Coronary artery (tissue), 2 donors: ENCODE results near the gene NDUFAF8.

Source experiments
- DNase-seq: peaks from one replicate; pipeline ENCODE4 v3.0.0-alpha.2; 2017; ENCODE audit warnings: low spot score
- H3K27ac ChIP-seq, 2 donors: fragments of 200-600 bp; sonication (generic); one replicate each; pipeline ENCODE4 v1.5.1; 2016 to 2019
- H3K4me3 ChIP-seq: fragments of 200-600 bp; sonication (generic); 2 replicates; pipeline ENCODE4 v1.5.1; 2016; ENCODE audit warnings: mild to moderate bottlenecking, moderate library complexity
- TF ChIP-seq, protein P1 (sequence below): fragments of 200-600 bp; sonication (generic); IDR thresholded peaks from one replicate; pipeline ENCODE4 v1.5.1; 2019; ENCODE audit warnings: antibody characterized with exemption

The NDUFAF8 gene

DNA sequence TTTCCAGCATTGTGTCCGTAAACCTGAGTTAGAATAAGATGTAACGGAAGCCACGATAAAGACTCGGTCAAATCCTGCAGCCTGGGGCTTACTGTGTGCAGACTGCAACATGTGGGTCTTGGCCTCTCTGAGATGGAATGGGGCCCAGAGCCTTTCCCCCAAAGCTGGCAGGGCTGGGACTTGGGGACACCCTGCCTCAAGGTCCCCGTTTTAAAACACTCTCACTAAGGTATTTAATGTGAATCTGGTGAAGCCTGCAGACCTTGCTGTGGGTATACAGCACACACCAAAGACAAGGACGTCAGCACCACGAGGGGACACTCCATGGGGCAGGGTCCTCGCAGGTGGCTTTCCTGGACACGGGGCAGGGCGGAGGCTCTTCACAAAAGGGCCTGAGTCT lies 2.1 kb downstream of the NDUFAF8 start:
- no peak for DNase-seq
- Histone ChIP-seq H3K4me3 (no peak overlapping the region), H3K27ac (no peak overlapping the region)
- TF ChIP-seq, protein P1, sequence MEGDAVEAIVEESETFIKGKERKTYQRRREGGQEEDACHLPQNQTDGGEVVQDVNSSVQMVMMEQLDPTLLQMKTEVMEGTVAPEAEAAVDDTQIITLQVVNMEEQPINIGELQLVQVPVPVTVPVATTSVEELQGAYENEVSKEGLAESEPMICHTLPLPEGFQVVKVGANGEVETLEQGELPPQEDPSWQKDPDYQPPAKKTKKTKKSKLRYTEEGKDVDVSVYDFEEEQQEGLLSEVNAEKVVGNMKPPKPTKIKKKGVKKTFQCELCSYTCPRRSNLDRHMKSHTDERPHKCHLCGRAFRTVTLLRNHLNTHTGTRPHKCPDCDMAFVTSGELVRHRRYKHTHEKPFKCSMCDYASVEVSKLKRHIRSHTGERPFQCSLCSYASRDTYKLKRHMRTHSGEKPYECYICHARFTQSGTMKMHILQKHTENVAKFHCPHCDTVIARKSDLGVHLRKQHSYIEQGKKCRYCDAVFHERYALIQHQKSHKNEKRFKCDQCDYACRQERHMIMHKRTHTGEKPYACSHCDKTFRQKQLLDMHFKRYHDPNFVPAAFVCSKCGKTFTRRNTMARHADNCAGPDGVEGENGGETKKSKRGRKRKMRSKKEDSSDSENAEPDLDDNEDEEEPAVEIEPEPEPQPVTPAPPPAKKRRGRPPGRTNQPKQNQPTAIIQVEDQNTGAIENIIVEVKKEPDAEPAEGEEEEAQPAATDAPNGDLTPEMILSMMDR: no peak

DNA sequence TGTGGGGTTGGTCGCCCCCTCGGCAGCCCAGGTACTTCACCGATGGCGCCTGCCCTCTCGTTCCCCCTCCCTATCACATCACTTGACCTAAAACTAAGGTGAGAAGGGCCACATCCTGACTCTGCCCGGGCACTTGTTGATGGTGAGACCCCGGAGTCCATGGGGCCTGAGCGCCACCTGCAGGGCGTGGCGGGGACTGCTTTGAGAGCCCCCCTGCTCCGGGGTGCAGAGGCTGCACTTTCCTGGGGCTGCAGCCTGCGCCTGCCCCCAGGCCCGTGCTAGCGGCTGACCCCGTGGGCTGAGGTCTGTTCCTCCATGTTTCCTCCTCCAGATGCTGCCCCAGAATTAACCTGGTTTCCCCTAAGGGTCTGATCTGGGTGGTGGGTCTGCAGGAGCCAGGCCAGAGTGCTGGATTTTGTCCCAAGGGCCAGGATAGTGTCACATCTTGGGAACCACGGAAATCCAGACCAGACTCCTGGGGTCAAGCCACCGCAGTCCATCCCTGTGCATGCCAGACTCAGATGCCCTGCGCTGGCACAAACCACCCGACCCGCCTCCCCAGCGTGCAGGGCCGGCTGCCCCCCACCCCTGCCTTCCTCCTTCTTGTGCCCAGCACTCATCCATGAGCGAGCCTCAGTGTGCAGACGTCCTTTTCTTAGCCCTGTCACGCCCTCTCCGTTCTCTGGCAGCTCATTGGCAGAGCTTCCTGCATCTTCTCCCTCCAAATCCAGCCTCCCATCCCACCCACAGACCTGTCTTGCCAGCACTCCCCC lies 2.7 kb downstream of the NDUFAF8 start:
- TF ChIP-seq, protein P1: peak; percentile 79
- Histone ChIP-seq H3K4me3 (no peak overlapping the region), H3K27ac (no peak overlapping the region)
- no peak for DNase-seq

DNA sequence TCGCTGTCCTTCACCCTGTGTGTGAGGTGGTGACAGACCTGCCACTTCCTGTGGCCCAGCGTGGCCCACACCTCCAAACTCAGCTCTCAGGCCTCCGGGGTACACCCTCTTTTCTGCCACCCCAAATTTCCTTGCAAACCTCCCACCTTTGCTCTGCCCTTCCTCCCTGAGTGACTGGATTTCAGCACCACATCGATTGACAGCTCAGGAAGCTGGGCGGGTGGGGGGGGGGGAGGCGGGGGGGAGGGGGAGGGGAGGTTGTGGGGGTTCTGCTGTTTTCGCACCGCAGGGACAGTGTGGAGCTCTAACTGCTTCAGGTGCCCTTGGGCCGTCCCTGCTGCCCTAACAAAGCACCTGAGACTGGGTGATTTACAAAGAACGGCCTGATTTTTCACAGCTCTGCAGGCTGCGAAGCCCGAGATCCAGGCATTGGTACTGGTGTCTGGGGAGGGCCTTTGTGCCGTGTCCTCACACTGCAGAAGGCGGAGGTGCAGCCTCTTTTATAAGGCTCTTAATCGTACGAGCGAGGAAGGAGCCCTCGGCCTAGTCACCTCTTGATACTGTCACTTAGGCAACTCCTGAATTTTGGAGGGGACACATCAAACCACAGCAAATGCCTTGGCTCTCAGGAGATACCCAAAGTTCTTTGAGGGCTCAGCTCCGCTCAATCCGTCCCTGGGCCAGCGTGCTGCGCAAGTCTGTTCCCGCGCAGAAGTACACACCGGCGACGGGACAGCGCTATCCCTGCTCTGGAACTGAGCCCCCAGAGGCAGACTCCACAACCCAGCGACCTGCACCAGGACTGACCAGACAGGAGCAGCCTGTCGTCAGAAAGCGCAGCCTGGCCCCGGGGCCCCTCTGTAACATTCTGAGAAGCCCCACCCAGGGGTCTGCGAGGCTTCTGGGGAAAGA lies 3.6 kb downstream of the NDUFAF8 start:
- TF ChIP-seq, protein P1: no peak
- DNase-seq: no peak
- Histone ChIP-seq H3K27ac (no peak overlapping the region), H3K4me3 (no peak overlapping the region)

DNA sequence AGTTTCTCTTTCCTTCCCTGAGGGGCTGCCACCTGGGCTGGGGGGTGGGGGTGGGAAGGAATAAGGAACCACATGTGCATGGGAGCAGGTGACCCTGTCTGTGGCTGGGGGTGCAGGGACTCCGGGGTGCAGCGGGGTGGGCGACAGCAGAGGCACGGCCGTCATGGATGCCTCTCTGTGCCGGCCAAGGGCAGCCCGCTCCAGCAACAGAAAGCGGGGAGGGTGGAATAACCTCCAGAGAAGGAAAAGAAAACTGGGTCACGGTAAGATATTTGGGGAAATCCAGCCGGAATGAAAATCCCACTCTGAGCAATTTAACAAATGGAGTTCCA lies 4.2 kb downstream of the NDUFAF8 start:
- DNase-seq: no peak
- H3K27ac ChIP-seq: no peak overlapping the region
- TF ChIP-seq, protein P1: no peak
- no peak overlapping the region for H3K4me3 ChIP-seq

DNA sequence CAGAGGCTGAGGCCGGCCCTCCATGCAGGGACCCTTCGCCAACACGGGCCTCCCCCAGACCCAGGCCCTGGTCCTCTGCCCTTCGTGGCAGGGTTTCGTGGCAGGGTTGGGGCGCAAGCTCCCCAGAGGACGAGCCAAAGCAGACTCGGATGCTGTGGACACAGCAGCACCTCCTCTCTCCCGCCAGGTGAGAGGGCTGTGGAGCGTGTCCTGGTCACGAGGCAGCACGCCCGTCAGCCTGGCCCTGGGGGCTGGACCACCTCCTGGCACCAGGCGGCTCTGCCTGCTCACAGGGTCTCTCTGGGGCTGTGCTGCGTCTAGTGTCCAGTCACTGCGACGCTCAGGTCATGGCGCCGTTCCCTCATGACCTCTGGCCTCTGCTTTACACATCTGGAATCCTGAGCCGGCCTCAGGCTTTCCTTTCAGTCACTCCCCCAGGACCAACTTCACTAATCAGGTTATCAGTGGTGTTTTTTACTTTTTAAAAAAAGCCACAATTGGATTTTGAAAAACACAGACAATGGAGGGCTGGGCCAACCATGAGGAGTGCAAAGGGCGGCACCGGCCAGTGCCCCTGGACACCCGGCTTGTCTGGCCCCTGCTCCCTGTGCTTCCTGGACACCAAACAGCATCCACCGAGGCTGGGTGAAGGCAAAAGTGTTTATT lies 5.4 kb downstream of the NDUFAF8 start:
- Histone ChIP-seq H3K27ac (no peak overlapping the region), H3K4me3 (no peak overlapping the region)
- TF ChIP-seq, protein P1: no peak
- no peak for DNase-seq

DNA sequence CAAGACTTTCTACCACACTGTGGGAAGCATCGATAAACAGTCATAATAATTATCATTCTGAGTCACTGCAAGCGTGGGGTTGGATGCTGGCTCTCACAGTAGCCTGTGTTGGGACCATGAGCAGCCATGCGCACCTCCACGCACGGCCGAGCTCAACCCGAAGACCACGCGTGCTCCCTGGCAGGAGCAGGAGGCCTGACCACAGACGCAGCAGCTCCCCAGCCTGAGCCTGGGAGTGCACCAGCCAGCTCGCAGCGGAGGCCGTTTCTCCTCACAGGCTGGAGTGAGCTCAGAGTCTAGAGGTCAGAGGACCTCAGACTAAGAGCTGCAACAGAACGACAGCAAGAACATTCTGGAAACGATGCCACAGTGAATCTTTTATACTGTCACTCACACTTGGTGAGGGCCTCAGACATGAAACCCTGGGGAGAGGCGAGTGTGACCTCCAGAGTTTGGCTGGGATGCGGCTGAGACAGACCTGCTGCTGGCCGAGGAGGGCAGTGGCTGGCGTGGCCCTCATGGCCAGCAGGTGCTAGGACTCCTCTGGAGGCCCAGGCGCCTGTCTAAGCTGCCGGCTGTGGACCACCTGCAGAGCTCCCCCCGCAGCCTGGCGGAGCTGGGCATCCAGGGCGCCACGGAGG lies 6.0 kb downstream of the NDUFAF8 start:
- TF ChIP-seq, protein P1: no peak
- H3K27ac ChIP-seq: no peak overlapping the region
- no peak for DNase-seq
- no peak overlapping the region for H3K4me3 ChIP-seq
